ENCODE measurements around the gene IL1RN.

The IL1RN gene

GRCh38 chr2:113141451-113141850, 14.1 kb downstream of the IL1RN start:
- H3K27ac ChIP-seq (ENCODE audit: low read depth, low read length, severe bottlenecking) = no peak overlapping the region
- WGBS, 2 experiments (ENCODE audit: insufficient coverage in 2 of 2) = 93 to 96% methylated on average over 5 of the region's 6 CpGs
- H3K9me3 ChIP-seq (ENCODE audit: control insufficient read depth, low read length) = no peaks in the 10 kb centered on the region

GRCh38 chr2:113142290-113142689, 14.9 kb downstream of the IL1RN start:
- Histone ChIP-seq H3K27ac (ENCODE audit: low read depth, low read length, severe bottlenecking) (no peak overlapping the region), H3K9me3 (ENCODE audit: control insufficient read depth, low read length) (no peaks in the 10 kb centered on the region), H3K4me3 (ENCODE audit: extremely low read depth, insufficient read depth, low read length, poor library complexity, severe bottlenecking) (no peak overlapping the region), H3K36me3 (ENCODE audit: control insufficient read depth, insufficient read depth, low read length) (no peaks in the 10 kb centered on the region), H3K4me1 (ENCODE audit: control insufficient read depth, insufficient read depth, low read length, poor library complexity, severe bottlenecking) (peaks cover 4% of the 10 kb centered on the region)
- 100% methylated on average over 1 of the region's 2 CpGs; no CpG with 5 or more reads in 1 of the 2 experiments for WGBS, 2 experiments (ENCODE audit: insufficient coverage in 2 of 2)

More at GRCh38 chr2:113141451-113141850, 14.1 kb downstream of the IL1RN start:
- H3K4me3 ChIP-seq (ENCODE audit: extremely low read depth, insufficient read depth, low read length, poor library complexity, severe bottlenecking) = no peak overlapping the region
- no peaks in the 10 kb centered on the region for H3K36me3 ChIP-seq (ENCODE audit: control insufficient read depth, insufficient read depth, low read length)
- H3K4me1 ChIP-seq (ENCODE audit: control insufficient read depth, insufficient read depth, low read length, poor library complexity, severe bottlenecking) = peaks cover 4% of the 10 kb centered on the region

DNA sequence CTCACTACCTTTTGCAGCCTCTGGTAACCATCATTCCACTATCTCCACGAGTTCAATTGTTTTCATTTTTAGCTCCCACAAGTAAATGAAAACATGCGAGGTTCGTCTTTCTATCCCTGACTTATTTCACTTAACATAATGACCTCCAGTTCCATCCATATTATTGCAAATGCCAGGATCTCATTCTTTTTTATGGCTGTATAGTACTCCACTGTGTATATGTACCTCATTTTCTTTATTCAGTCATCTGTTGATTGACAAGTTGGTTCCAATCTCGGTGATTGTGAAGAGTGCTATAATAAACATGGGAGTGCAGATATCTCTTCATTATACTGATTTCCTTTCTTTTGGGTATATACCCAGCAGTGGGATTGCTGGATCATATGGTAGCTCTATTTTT, 16.9 kb downstream of the IL1RN start:
- Histone ChIP-seq H3K27ac (ENCODE audit: low read depth, low read length, severe bottlenecking) (no peak overlapping the region), H3K4me3 (ENCODE audit: extremely low read depth, insufficient read depth, low read length, poor library complexity, severe bottlenecking) (no peak overlapping the region), H3K9me3 (ENCODE audit: control insufficient read depth, low read length) (no peaks in the 10 kb centered on the region), H3K36me3 (ENCODE audit: control insufficient read depth, insufficient read depth, low read length) (no peaks in the 10 kb centered on the region), H3K4me1 (ENCODE audit: control insufficient read depth, insufficient read depth, low read length, poor library complexity, severe bottlenecking) (no peaks in the 10 kb centered on the region)
- 88 to 92% methylated on average over 3 of the region's 4 CpGs for WGBS, 2 experiments (ENCODE audit: insufficient coverage in 2 of 2)

GRCh38 chr2:113148606-113149552, 21.5 kb downstream of the IL1RN start:
- no peak overlapping the region for H3K27ac ChIP-seq (ENCODE audit: low read depth, low read length, severe bottlenecking)
- no peaks in the 10 kb centered on the region for H3K4me1 ChIP-seq (ENCODE audit: control insufficient read depth, insufficient read depth, low read length, poor library complexity, severe bottlenecking)
- 74 to 80% methylated on average over 5 to 7 of the region's 8 CpGs for whole genome bisulfite sequencing, 2 experiments (ENCODE audit: insufficient coverage in 2 of 2)

GRCh38 chr2:113149553-113150257, 22.3 kb downstream of the IL1RN start:
- H3K4me3 ChIP-seq (ENCODE audit: extremely low read depth, insufficient read depth, low read length, poor library complexity, severe bottlenecking) = no peak overlapping the region
- no peak overlapping the region for H3K27ac ChIP-seq (ENCODE audit: low read depth, low read length, severe bottlenecking)
- WGBS, 2 experiments (ENCODE audit: insufficient coverage in 2 of 2) = 100% methylated on average over 1 of the region's 1 CpG; no CpG with 5 or more reads in 1 of the 2 experiments
- H3K4me1 ChIP-seq (ENCODE audit: control insufficient read depth, insufficient read depth, low read length, poor library complexity, severe bottlenecking) = no peaks in the 10 kb centered on the region
- no peaks in the 10 kb centered on the region for H3K9me3 ChIP-seq (ENCODE audit: control insufficient read depth, low read length)
- no peaks in the 10 kb centered on the region for H3K36me3 ChIP-seq (ENCODE audit: control insufficient read depth, insufficient read depth, low read length)

More at GRCh38 chr2:113148606-113149552, 21.5 kb downstream of the IL1RN start:
- Histone ChIP-seq H3K36me3 (ENCODE audit: control insufficient read depth, insufficient read depth, low read length) (no peaks in the 10 kb centered on the region), H3K4me3 (ENCODE audit: extremely low read depth, insufficient read depth, low read length, poor library complexity, severe bottlenecking) (no peak overlapping the region), H3K9me3 (ENCODE audit: control insufficient read depth, low read length) (no peaks in the 10 kb centered on the region)

DNA sequence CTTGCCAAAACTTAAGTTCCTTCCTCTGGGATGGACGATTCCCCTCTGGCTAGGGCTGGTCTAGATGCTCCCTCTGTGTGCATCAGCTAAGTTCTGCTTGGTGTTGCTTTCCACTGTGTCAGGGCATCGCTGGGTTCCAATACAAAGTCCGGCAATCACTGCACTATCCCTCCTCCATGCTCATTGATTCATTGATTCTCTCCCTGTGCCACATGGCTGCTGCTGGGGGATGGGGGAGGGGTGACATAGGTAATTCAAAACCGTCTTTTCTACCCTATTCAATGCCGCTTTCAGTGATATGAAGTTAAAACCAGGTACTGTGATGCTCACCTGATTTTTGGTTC, 22.8 kb downstream of the IL1RN start:
- Histone ChIP-seq H3K4me1 (ENCODE audit: control insufficient read depth, insufficient read depth, low read length, poor library complexity, severe bottlenecking) (no peaks in the 10 kb centered on the region), H3K4me3 (ENCODE audit: extremely low read depth, insufficient read depth, low read length, poor library complexity, severe bottlenecking) (no peak overlapping the region), H3K9me3 (ENCODE audit: control insufficient read depth, low read length) (no peaks in the 10 kb centered on the region), H3K36me3 (ENCODE audit: control insufficient read depth, insufficient read depth, low read length) (no peaks in the 10 kb centered on the region), H3K27ac (ENCODE audit: low read depth, low read length, severe bottlenecking) (no peak overlapping the region)
- 56 to 93% methylated on average over 1 to 3 of the region's 5 CpGs for WGBS, 2 experiments (ENCODE audit: insufficient coverage in 2 of 2)

DNA sequence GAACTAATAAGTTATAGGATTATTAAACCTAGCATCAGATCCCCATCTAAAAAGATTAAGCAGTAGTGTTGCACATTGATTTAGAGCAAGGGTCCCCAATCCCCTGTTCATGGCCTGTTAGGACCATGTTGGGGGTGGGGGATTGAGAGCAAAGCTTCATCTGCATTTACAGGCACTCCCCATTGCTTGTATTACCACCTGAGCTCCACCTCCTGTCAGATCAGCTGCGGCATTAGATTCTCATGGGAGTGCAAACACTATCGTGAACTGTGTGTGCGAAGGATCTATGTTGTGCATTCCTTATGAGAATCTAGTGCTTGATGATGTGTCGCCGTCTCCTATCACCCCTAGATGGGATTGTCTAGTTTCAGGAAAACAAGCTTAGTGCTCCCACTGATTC, 27.9 kb downstream of the IL1RN start:
- Histone ChIP-seq H3K27ac (ENCODE audit: low read depth, low read length, severe bottlenecking) (no peak overlapping the region), H3K4me1 (ENCODE audit: control insufficient read depth, insufficient read depth, low read length, poor library complexity, severe bottlenecking) (no peaks in the 10 kb centered on the region), H3K4me3 (ENCODE audit: extremely low read depth, insufficient read depth, low read length, poor library complexity, severe bottlenecking) (no peak overlapping the region), H3K36me3 (ENCODE audit: control insufficient read depth, insufficient read depth, low read length) (no peaks in the 10 kb centered on the region), H3K9me3 (ENCODE audit: control insufficient read depth, low read length) (no peaks in the 10 kb centered on the region)
- WGBS, 2 experiments (ENCODE audit: insufficient coverage in 2 of 2) = 68 to 81% methylated on average over 3 of the region's 5 CpGs

- WGBS, 2 experiments (ENCODE audit: insufficient coverage in 2 of 2) = 0 to 58% methylated on average over 2 to 5 of the region's 10 CpGs
- Histone ChIP-seq H3K4me3 (ENCODE audit: extremely low read depth, insufficient read depth, low read length, poor library complexity, severe bottlenecking) (peak overlapping the region; percentile 29), H3K4me1 (ENCODE audit: control insufficient read depth, insufficient read depth, low read length, poor library complexity, severe bottlenecking) (no peaks in the 10 kb centered on the region), H3K9me3 (ENCODE audit: control insufficient read depth, low read length) (no peaks in the 10 kb centered on the region), H3K36me3 (ENCODE audit: control insufficient read depth, insufficient read depth, low read length) (no peaks in the 10 kb centered on the region), H3K27ac (ENCODE audit: low read depth, low read length, severe bottlenecking) (no peak overlapping the region)
These were observed 29.1 kb downstream of the IL1RN start for GRCh38 chr2:113156278-113157117.

DNA sequence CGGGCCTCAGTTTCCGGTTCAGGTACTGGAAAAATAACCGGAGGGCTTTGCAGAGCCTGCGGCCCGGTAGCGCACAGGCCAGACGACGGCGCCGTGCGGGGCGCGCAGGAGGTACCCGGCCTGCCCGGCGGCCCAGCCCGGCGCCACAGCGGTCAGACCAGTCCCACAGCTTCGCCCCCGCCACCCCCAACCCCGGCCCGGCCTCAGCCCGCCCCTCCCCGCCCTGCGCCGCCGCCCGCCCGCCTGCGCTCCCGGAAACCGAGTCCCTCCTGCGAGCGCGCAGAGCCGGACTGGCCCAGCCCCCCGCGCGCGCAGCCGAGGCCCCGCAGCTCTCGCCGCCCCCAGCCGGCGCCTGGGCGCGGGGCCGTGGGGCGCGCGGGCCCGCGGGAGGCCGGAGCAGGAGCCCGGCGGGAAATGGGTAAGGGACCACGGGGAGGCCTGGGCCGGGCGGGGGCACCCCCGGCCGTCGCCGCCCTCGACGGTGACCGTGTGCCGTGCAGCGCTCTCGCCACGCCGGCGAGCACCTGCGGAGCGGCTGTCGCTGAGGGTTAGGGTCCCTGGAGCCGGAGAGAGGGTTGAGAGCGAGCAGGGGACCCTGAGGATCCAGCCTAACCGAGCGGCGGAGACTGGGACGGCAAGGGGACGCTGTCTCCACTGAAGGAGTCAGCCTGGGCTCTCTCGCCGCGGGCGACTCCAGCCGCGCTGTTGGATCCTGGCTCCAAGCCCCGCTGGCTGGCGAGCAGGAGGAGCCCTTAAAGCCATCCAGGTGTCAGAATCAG, 29.9 kb downstream of the IL1RN start:
- no peaks in the 10 kb centered on the region for H3K36me3 ChIP-seq (ENCODE audit: control insufficient read depth, insufficient read depth, low read length)
- peak overlapping the region; percentile 43 for H3K4me3 ChIP-seq (ENCODE audit: extremely low read depth, insufficient read depth, low read length, poor library complexity, severe bottlenecking)
- H3K9me3 ChIP-seq (ENCODE audit: control insufficient read depth, low read length) = no peaks in the 10 kb centered on the region
- WGBS, 2 experiments (ENCODE audit: insufficient coverage in 2 of 2) = 2% methylated on average over 40 to 72 of the region's 92 CpGs
- H3K4me1 ChIP-seq (ENCODE audit: control insufficient read depth, insufficient read depth, low read length, poor library complexity, severe bottlenecking) = no peaks in the 10 kb centered on the region
- H3K27ac ChIP-seq (ENCODE audit: low read depth, low read length, severe bottlenecking) = no peak overlapping the region
